CD14-positive monocyte (primary cell): ENCODE measurements around the gene MYL3. TPM values are rescaled to one million over a fixed set of nuclear protein-coding genes. Genes with fewer than 3 reads are reported as not detected.

ENCODE experiments used
- DNase-seq, 3 donors: peaks; one replicate each; pipeline ENCODE4 v3.0.0-alpha.2; 2011 to 2022
- H2AFZ ChIP-seq: 2 replicates; pipeline ENCODE4 v1.6.0; 2012; ENCODE audit warnings: mild to moderate bottlenecking, low read depth, low read length, inconsistent platforms; ENCODE audit not compliant: insufficient read depth, poor library complexity, severe bottlenecking
- H3K27ac ChIP-seq, 2 donors: 1 replicate in 1 of 2; 2 replicates in 1 of 2; pipeline ENCODE4 v1.5.1; 2012 to 2013; ENCODE audit warnings: low read length in 2 of 2, control low read depth in 1 of 2, inconsistent platforms in 1 of 2, low read depth in 1 of 2, mild to moderate bottlenecking in 1 of 2
- H3K27me3 ChIP-seq, 2 donors: one replicate each; pipeline versions ENCODE4 v1.6.0 to v1.6.1; 2011 to 2013; ENCODE audit warnings: low read length in 2 of 2; ENCODE audit not compliant: control insufficient read depth in 2 of 2, insufficient read depth in 2 of 2
- H3K36me3 ChIP-seq, 2 donors: replicated peaks in 1 of 2; 1 replicate in 1 of 2; 2 replicates in 1 of 2; pipeline versions ENCODE4 v1.5.1 to v1.6.1; 2012 to 2013; ENCODE audit warnings: low read length in 2 of 2, control low read depth in 1 of 2, inconsistent platforms in 1 of 2, mild to moderate bottlenecking in 1 of 2; ENCODE audit not compliant: insufficient read depth in 2 of 2, control insufficient read depth in 1 of 2
- H3K4me1 ChIP-seq, 2 donors: 1 replicate in 1 of 2; 2 replicates in 1 of 2; pipeline versions ENCODE4 v1.5.1 to v1.6.1; 2012 to 2013; ENCODE audit warnings: low read length in 2 of 2, control low read depth in 1 of 2, inconsistent platforms in 1 of 2, mild to moderate bottlenecking in 1 of 2, moderate library complexity in 1 of 2; ENCODE audit not compliant: insufficient read depth in 2 of 2, control insufficient read depth in 1 of 2
- H3K4me2 ChIP-seq: replicated peaks from 2 replicates; pipeline ENCODE3; 2012; ENCODE audit warnings: low read length, moderate library complexity, mild to moderate bottlenecking; ENCODE audit not compliant: poor library complexity, severe bottlenecking; ENCODE audit errors: extremely low read depth
- H3K4me3 ChIP-seq, 3 experiments: fragments of 200-600 bp in 1 of 3; sonication (generic) in 1 of 3; replicated peaks in 1 of 3; 1 replicate in 2 of 3; 2 replicates in 1 of 3; pipeline ENCODE4 v1.5.1; 2011 to 2013; ENCODE audit warnings: low read length in 3 of 3, mild to moderate bottlenecking in 3 of 3, control low read depth in 2 of 3, low read depth in 2 of 3, inconsistent platforms in 1 of 3, moderate library complexity in 1 of 3
- H3K79me2 ChIP-seq: 2 replicates; pipeline ENCODE4 v1.6.0; 2012; ENCODE audit warnings: mild to moderate bottlenecking, control low read depth, inconsistent platforms, low read length, moderate library complexity; ENCODE audit not compliant: insufficient read depth
- H3K9ac ChIP-seq: 2 replicates; pipeline ENCODE4 v1.6.0; 2017; ENCODE audit warnings: low read length, mild to moderate bottlenecking; ENCODE audit not compliant: insufficient read depth, poor library complexity, severe bottlenecking
- H3K9me3 ChIP-seq, 2 donors: replicated peaks in 1 of 2; 1 replicate in 1 of 2; 2 replicates in 1 of 2; pipeline versions ENCODE4 v1.5.1 to v1.6.1; 2012 to 2013; ENCODE audit warnings: low read length in 2 of 2, control low read depth in 1 of 2; ENCODE audit not compliant: control insufficient read depth in 1 of 2, insufficient read depth in 1 of 2
- H4K20me1 ChIP-seq: 2 replicates; pipeline ENCODE4 v1.6.0; 2012; ENCODE audit warnings: mild to moderate bottlenecking, low read length, control low read depth, moderate library complexity; ENCODE audit not compliant: insufficient read depth
- H3K27ac Mint-ChIP-seq, 7 donors: one replicate each; pipeline ENCODE4 v1.8.0; 2020; ENCODE audit warnings: mild to moderate bottlenecking in 7 of 7, mixed read lengths in 7 of 7, moderate library complexity in 6 of 7, inconsistent platforms in 2 of 7
- H3K27me3 Mint-ChIP-seq, 3 donors: one replicate each; pipeline ENCODE4 v1.8.0; 2021 to 2022; ENCODE audit warnings: low read depth in 3 of 3, mild to moderate bottlenecking in 3 of 3, mixed read lengths in 3 of 3, moderate library complexity in 3 of 3, inconsistent platforms in 1 of 3
- H3K36me3 Mint-ChIP-seq, 2 donors: one replicate each; pipeline ENCODE4 v1.8.0; 2020; ENCODE audit warnings: mixed read lengths in 2 of 2, inconsistent platforms in 1 of 2, mild to moderate bottlenecking in 1 of 2
- H3K4me1 Mint-ChIP-seq: one replicate; pipeline ENCODE4 v1.8.0; 2020; ENCODE audit warnings: mild to moderate bottlenecking, mixed read lengths
- H3K4me3 Mint-ChIP-seq, 2 donors: one replicate each; pipeline ENCODE4 v1.8.0; 2020; ENCODE audit warnings: mild to moderate bottlenecking in 2 of 2, mixed read lengths in 2 of 2, moderate library complexity in 1 of 2
- H3K9me3 Mint-ChIP-seq, 7 donors: one replicate each; pipeline ENCODE4 v1.8.0; 2020 to 2022; ENCODE audit warnings: mixed read lengths in 7 of 7, mild to moderate bottlenecking in 6 of 7, moderate library complexity in 6 of 7, inconsistent platforms in 2 of 7
- CTCF ChIP-seq: fragments of 200-600 bp; IDR thresholded peaks from one replicate; pipeline ENCODE4 v1.8.0; 2022; ENCODE audit warnings: antibody characterized with exemption, mild to moderate bottlenecking
- WGBS: methylation state at CpG from one replicate; pipeline ENCODE4 v1.1.5; 2013; ENCODE audit warnings: missing lambda C conversion rate; ENCODE audit not compliant: insufficient coverage; 5-methylcytosine and 5-hydroxymethylcytosine counted together
- intact Hi-C, 2 donors: fragments of 100-400 bp; cut with micrococcal nuclease; formaldehyde crosslinking; loops; one replicate each; pipeline versions ENCODE4 v1.15.0 to v1.15.1; 2023
- polyA plus RNA-seq, 3 donors: library from polyadenylated mRNA; depleted of rRNA in 1 of 3; unstranded in 2 of 3; stranded (reverse) in 1 of 3; fragments of 300-500 nt in 2 of 3; fragments of >200 nt in 1 of 3; fragmentation: Illumina TruSeq in 2 of 3; gene quantifications; 1 replicate in 2 of 3; 2 replicates in 1 of 3; pipeline ENCODE4 v1.2.3, GENCODE V29; 2012 to 2021

The MYL3 gene
- polyA plus RNA-seq, 3 donors = not detected

- Histone ChIP-seq H3K27me3 (no peaks in the 10 kb centered on the region), H3K4me1 (peaks cover 14 to 16% of the 10 kb centered on the region in 2 donors), H4K20me1 (no peaks in the 10 kb centered on the region), H3K9me3 (no peaks in the 10 kb centered on the region), H3K4me2 (no peak overlapping the region), H3K9ac (no peak overlapping the region), H3K27ac (no peak overlapping the region), H3K36me3 (no peaks in the 10 kb centered on the region), H3K4me3 (no peak overlapping the region), H2AFZ (no peak overlapping the region), H3K79me2 (no peaks in the 10 kb centered on the region)
- intact Hi-C loops = loop anchor here in 1 of 2 donors (10.0 kb wide), 1 partner anchor 454 kb away; no protein-coding TSS in a partner anchor
- 97% methylated on average over 2 of the region's 10 CpGs for WGBS
- DNase-seq = no peak
- Mint-ChIP-seq H3K27me3 (peaks cover 8 to 9% (median 8%) of the 10 kb centered on the region in 3 donors), H3K4me3 (no peak overlapping the region), H3K9me3 (peaks cover 0 to 1% (median 0%) of the 10 kb centered on the region in 7 donors), H3K36me3 (no peaks in the 10 kb centered on the region), H3K27ac (no peak overlapping the region), H3K4me1 (peaks cover 18% of the 10 kb centered on the region)
- TF ChIP-seq CTCF = no peak
Measured at GRCh38 chr3:46860810-46861604, 2.2 kb downstream of the MYL3 start.

DNA sequence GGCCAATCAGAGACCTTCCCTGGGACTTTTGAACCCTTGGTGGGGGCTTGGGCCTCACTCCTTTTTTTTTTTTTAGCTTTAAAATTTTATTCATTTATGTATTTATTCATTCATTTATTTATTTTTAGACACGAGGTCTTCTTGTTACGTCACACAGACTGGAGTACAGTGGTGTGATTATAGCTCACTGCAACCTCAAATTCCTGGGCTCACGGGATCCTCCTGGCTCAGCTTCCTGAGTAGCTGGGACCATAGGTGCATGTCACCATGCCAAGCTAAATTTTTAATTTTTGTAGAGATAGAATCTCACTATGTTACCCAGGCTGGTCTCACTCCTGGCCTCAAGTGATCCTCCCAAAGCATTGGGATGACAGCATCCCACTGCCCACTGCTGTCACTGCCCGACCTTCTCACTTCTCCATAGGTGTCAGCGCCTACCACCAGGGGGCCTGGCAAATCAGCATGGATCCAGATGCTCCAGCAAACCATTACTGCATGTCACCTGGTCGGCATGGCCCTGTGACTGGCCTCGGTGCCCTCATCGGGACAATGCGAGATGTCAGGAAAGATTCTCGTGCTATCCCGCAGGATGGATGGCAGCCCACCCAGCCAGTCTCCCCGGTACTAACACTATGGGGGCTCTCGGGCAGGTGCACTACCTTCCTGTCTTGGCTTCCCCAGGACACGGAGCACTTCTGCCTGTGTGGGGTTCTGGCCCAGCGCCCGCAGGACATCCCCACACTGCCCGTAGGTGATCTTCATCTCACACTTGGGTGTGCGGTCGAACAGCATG lies 3.0 kb downstream of the MYL3 start:
- intact Hi-C loops = loop anchor here in 1 of 2 donors (10.0 kb wide), 1 partner anchor 455 kb away; no protein-coding TSS in a partner anchor
- Histone ChIP-seq H3K36me3 (no peaks in the 10 kb centered on the region), H3K9me3 (no peaks in the 10 kb centered on the region), H3K4me3 (no peak overlapping the region), H3K27me3 (no peaks in the 10 kb centered on the region), H3K79me2 (no peaks in the 10 kb centered on the region), H3K4me1 (peaks cover 8 to 10% of the 10 kb centered on the region in 2 donors), H3K27ac (no peak overlapping the region), H3K4me2 (no peak overlapping the region), H3K9ac (no peak overlapping the region), H4K20me1 (no peaks in the 10 kb centered on the region), H2AFZ (no peak overlapping the region)
- no peak overlapping the region for H3K4me3 Mint-ChIP-seq
- peaks cover 8 to 9% (median 8%) of the 10 kb centered on the region in 3 donors for H3K27me3 Mint-ChIP-seq
- no peak for DNase-seq
- peaks cover 12% of the 10 kb centered on the region for H3K4me1 Mint-ChIP-seq
- H3K9me3 Mint-ChIP-seq = peaks cover 0 to 1% (median 0%) of the 10 kb centered on the region in 7 donors
- peak; percentile 54 for TF ChIP-seq CTCF
- no peaks in the 10 kb centered on the region for H3K36me3 Mint-ChIP-seq
- WGBS = 86% methylated on average over 16 of the region's 19 CpGs
- H3K27ac Mint-ChIP-seq = no peak overlapping the region
